ENCODE results near the gene RABGAP1.

- TF ChIP-seq CTCF (IDR thresholded peaks at IDR 0.05) (no peak), EP300 (IDR thresholded peaks at IDR 0.05) (no peak), POLR2A (IDR thresholded peaks at IDR 0.05) (no peak)
Measured at GRCh38 chr9:122912671-122912963, 28.2 kb upstream of the RABGAP1 start.
